HG03439 (cell line): ENCODE results near the gene OAT.

ENCODE experiments used
- ATAC-seq: cut with Tn5 transposase; IDR thresholded peaks from one replicate; pipeline ENCODE4 v1.9.1; 2021; ENCODE audit warnings: mild to moderate bottlenecking, moderate library complexity; ENCODE audit not compliant: unreplicated experiment

The OAT gene

DNA sequence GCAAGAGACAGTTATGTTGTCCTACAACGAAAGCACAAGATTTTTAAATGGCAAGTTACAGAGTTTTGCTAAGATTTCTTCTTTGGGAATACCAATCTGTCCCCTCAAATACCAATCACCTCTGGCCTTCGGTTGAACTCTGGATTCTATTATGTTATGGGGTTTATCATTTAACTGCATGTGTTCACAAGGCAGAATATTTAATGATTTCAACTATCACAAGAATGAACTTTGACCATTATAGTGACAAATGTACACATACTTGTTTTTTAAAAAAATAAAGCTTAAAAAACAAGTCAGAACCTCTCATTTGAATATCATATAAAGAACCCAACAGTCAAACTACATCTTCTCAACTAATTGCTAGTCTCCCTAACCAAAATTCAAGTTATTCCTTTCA is 11.3 kb downstream of the OAT start:
- ATAC-seq = no peak

DNA sequence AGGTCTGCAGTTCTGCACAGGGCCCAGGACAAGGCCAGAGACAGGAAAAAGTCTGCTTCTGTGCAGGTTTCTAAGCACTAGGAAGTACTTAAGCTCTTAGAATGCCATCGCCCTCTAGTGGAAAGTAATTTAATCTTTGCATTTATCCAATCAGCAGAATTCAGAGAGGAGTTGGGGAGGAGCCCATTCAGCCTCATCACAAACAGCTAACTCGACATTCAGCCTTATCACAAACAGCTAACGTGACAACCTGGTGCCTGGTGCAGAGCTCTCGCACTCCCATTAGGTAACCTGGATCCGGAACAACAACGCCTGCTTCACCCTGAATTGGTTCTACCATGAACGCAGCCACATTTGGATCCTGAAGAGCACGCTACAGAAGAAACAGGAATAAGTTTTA is 15.2 kb downstream of the OAT start:
- ATAC-seq = peak; percentile 93

DNA sequence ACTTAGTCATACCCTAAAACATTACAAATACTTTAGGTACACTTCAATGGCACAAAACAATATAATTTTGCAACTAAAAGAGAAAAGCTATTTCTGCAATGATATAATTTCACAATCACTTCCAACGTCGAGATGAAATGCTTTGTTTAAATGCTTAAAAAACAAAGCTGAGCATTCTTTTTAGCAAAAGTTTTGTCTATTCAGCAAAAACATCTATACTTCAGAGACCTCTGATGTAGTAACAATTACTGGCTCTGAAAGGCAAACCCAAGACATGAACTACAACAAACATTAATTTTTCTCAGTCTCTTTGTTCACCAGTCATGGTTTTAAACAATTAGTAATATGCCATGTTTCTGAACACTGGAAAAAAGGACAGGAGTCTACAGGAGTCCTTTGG is 16.4 kb downstream of the OAT start:
- ATAC-seq = no peak

DNA sequence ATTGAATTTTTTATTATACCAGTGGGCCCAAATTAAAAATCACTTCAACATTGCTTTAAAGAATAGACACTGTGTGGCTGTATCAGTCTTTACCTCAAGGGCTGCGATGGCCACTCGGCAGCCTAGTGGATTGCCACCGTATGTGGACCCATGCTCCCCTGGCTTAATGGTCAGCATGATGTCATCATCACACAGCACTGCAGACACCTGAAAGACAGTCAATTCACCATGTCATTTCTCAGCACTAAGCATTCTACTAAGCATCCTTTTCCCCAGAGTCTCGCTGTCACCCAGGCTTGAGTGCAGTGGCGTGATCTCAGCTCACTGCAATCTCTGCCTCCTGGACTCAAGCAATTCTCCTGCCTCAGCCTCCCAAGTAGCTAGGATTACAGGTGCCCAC is 17.1 kb downstream of the OAT start:
- no peak for ATAC-seq

DNA sequence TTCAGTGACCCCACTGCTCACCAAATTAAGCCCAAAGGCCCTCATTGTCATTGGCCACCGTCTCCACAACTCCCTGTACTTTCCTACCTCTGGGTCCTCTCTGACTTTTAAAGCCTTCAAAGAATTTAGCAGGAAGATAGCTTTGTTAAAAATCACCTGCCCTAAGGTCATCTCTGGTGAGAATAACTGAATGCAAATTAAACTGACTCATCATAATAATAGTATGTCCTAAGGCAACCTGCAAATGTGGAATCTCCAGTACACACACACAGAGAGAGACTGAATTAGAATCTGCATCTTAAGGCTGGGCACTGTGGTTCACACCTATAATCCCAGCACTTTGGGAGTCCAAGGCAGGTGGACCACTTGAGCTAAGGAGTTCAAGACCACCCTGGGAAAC is 24.1 kb downstream of the OAT start:
- ATAC-seq = no peak

DNA sequence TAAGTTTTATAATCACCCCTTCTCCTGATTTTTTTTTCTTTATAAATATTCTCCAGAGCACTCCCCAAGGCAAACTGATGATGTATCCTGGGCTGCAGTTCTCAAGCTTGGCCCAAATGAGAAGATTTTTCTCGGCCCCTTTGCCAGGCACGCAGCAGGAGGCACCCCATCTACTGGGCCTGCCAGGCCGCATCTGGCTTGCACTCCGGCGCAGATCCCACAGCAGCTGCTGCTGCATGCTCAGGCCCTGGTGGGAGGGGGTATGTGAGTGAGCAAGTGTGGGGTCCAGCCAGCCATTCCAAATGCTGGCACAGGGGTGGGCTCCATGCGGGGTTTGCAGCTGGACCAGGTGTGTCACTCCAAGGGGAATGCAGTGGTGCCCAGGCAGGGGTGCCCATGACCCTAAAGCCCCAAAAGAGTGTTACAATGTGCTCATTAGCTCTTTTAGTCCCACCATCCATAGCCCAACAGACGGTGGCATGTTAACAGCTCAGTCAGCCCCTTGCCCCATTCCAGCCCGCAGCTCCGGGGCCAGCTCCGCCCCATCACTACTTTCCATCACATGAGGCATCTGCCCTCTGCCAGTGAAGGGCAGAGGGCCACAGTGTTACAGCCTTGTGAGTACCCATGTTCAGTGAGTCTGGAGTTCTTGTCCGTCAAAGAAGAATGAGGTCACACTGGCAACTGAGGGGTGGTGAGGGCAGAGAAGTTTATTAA is 25.9 kb downstream of the OAT start:
- no peak for ATAC-seq

DNA sequence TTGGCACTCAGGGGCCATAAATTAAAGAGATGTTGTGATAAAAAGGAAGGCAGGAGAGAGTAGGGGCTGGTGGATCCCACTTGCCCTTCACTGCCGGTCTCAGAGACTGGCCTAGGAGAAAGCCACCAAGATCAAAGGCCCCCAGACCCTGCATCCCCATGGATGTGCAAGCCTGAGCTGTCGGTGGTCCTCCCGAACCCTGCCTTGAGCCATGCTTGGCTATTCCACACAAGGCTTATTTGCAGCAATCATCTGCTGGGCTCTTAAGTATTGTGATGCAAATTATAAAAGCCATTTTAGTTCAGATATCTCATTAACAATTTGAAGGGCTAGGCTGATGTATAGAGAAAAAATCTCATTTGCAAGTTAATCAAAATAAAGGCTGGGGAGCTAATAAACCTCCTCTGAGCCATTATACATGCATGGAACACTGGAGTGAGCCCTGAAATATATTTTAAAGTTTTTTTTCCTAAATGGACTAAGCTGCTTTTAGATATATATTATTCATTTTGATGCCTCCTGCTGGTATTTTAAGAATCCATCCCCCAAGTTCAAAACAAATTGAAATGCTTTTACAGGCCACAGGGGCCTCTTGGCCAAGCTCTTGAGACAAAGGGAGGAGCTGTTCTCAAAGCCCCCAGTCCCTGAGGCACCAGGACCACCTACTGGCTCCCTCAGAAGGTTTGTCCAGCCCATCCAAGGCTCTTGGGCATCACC is 28.1 kb downstream of the OAT start:
- no peak for ATAC-seq

DNA sequence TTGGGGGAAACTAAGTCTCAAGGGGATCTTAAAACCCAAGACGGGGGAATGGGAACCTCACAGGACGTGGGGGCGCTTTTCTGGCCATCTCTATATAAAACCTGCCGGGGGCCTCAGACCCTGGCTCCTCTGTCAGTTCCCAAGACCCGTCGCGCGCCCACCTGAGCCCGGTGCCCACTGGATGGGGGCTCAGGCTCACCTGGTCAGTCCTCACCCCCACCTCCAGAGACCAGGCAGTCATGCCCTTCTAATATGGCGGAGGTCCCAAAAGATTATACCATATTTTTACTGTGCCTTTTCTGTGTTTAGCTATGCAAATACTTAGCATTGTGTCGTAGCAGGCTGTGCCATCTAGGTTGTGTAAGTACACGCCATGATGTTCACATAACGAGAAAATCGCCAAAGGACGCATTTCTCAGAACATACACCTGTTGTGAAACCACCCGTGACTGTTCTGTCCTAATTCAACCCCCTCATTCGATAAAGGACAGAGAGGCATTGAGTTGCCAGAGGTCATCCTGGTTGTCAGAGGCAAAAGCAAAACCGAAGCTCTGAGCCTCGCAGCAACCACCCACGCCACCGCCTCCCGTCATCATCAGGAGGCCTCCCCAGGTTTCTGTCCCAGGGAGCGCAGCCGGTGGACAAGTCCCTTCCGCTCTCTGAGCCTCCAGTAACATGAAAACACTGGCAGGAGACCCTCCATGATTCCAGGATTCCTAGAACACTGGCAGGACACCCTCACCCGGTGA is 28.9 kb downstream of the OAT start:
- ATAC-seq = no peak

DNA sequence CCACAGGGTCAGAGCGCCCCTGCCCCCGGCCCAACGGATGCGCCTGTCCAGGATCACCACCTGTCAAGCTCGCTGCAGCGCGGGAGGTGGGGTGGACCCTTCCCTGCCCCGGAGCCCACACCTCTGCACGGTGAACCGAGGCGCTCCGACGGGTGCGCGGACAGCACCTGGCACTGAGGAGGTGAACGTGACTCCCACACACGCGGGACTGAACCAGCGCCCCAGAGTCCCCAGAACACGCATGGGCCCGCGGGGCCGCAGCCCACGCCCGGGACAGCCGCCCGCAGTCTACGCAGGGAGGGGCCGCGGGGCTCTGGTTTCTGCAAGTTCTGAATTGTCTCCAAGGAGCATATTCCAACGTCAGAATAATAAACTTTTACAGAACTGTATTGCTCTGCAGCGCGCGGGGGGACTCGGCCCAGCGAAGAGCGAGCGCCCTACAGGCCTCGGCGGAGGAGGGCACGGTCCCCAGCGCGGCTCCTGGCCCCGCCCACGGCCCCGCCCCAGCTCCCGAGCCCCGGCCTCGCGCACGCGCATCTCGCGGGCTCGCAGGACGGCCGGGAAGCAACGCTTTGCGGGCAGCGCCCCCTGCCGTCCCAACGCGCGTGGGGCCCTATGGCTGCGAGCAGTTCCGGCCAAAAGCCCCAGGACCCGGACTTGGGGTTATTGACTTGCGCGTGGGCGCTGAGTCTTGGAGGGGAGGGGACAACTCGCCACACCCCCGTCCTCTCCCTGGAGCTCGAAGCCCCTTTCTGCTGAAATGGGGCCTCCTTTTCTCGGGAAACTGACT is 29.7 kb downstream of the OAT start:
- peak; percentile 79 for ATAC-seq

DNA sequence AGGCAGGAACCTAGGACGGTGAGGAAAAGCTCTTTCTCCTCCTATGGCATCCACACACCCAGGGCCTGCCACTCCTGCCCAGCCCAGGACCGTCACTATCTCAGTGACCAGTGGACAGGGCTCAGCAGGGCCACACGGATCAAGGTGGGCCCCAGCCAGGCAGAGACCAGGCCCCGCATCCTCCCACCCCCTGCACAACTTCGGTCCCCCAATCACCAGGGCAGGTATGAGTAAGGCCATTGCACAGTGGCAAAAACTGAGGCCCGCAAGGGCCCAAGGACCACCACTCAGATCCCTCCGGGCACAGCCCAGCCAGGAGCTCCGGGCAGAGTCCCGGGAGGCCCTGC is 30.3 kb downstream of the OAT start:
- ATAC-seq = no peak

DNA sequence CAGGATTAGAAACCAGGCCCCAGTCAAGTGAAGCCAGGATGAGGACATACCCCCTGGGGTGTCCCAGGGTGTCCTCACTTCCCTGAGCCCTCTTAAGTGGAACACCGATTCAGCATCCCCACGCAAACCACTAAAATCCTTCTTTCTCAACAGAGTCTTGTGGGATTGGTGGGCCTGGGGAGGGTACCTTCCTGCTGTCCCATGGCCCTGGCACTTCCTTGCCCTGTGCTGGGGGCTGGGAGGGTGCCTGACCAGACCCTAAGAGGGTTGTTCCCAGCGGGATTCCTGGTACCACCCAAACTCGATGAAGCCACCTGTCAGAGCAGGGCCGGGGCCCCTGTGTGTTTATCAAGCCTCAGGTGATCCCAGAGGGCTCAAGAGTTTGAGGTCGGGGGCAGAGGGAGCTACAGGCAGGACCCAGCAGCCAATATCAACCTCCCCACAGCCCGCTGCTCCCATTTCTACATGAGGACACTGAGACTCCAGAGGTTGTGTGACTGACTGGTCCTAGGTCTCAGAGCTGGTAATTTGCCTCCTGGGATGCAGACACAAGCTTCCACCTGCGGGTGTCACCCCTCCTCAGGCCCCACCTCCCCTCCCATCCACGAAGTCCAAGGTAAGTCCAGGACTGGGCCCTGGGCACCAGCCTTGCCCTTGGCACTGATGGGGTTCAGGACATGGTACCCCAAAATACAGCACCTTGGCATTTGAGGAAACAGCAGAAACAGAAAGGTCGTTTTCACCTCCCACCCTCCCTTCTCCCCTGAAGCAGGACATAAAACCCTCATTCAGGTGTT is 31.4 kb downstream of the OAT start:
- ATAC-seq = no peak

DNA sequence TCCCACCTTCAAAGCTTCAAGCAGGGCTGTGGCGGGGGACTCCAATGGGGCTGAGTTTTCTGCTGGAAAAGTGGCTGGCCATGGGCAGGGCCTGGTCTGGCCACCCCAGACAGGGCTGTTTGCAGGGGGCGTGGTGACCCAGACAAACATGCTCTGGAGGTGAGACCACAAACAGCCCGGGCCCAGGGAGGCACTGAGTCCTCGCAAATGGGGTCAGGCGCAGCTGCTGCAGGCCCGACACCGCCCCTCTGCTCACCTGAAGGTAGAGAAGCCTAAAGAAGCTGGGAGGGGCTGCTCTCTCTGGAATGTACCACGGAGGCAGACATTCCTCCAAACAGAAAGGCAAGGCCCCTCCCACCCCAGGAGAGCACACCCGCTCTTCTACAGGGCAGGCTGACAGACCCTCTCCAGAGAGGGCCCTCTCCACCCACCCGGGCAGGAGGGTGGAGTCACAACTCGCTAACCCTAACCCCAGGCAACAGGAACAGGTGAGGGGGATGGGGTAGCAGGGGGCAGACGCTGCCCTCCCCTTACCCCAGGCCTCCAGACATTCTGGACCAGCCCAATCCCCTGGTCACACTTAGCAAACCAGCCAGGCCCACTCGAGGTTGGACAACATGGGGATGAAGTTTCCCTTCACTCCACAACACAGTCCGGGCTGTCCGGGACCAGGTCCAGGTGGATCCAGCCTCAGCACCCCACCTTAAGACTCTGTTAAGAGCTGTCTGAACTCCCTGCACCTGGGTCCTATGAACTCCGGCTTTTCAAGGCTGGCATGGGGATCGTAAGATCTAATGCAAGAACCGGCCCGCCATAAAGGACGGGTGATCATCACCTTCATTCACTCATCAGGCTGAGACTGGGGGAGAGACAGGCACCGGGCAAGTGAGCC is 32.3 kb downstream of the OAT start:
- no peak for ATAC-seq

DNA sequence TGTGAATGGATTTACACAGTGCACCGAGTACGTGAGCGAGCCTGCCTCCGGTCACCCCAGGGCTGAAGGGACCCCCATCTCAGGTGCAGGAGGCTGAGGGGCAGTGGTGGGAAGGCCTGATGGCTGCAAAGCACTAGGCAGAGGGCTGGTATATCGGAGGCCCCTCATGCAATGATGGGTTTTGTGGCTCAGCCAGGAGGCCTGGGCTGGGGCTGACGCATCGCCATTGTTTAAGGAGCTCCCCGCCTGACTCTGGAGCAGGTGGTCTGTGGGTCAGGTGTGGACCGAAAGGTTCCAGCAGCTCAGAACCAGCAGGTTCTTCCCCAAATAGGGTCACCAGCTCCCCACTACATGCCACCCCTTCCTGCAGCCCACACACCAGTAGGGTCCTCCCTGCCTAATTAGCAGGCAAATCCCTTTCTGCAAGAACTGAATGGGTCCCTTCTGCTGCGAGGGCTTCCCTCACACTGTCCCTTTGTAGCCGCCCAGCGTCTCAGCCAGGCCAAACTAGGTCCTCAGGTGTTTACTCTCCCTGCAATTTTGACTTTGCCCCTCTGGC is 33.0 kb downstream of the OAT start:
- ATAC-seq = no peak

DNA sequence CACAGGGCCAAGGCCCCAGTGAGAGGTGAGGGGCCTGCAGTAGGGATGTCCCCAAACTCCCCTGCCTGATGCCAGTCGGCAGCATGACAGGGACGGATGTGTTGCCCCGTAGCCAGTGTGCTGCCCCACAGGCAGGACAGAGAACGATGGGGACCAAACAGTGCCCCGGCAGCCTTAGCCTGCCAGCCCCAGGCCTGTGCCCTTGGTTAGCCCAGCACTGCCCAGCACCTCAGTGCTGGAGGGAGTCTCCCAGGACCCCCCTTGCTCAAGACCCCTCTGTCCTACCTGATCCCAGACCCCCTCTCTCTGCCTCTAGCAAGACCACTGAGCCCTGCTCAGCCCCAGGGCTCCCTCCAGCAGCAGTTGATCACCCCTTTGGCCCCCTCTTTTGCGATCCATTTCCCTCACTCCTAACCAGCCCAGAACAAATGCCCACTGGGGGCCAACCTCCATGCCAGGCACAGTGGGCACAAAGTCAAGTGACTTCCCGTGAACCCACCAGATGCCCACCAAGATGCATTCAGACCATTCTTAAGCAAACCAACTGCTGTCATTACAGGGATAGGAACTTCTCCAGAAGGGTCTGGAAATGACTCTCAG is 34.0 kb downstream of the OAT start:
- ATAC-seq = no peak

DNA sequence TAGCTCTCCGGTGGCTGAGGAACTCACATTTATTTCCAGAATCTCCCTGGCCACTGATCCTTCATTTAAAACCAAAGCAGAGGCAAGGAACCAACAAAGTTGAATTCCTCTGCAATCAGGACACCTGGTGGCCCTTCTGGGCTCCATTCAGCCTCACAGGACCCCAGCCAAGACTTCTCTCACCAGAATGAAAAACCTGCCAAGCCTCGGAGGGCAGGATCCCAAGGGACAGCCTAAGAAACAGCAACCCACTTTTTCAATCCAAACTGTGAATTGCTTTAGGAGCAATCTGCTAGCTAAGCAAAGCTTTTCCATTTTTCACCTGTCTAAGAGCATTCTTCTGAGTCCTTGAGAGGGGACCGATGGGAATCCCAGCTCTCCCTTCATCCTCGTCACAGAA is 34.6 kb downstream of the OAT start:
- ATAC-seq = no peak

DNA sequence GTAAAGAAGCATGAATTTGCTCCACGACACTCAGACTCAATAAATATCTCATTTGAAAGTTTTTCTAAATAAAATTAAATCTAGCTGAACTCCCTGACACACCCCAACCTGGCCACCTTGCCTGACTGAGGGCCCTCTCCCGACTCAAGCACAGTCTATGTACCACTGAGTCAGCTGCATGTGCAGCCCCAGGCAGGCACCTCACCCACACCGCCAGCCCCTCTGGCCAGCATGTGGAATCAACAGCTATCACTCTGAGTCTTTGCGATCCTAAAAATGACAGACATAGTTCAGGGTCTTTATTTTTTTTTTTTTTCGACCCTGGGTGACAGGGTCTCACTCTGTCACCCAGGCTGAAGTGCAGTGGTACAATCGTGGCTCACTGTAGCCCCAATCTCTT is 35.2 kb downstream of the OAT start:
- no peak for ATAC-seq

DNA sequence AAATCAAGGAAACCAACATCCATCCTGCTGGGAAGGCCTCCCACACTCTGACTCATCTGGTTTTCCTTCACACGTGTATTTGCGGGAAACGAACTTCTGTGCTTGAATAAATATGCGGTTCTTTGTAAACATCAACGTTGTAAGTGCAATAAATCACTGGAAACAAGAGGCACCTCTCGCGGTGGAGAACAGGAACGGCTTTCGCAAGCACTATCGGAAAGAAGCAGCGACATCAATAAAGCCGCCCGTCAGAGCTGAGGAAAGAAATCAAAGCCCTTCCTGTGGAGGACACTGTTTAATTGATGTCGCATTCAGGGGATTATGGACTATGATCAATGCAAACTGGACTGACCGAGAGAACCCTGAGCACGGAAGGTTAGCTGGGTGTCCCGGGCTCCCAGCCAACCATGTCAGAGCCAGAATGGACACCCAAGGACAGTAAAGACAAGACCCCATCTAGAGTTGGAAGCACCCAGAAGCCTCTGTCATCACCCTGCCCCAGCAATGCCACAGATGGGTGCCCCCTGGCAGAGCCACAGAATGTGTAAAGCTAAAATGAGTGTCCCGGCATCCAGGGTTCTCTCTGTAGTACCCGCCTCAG is 37.6 kb downstream of the OAT start:
- no peak for ATAC-seq

DNA sequence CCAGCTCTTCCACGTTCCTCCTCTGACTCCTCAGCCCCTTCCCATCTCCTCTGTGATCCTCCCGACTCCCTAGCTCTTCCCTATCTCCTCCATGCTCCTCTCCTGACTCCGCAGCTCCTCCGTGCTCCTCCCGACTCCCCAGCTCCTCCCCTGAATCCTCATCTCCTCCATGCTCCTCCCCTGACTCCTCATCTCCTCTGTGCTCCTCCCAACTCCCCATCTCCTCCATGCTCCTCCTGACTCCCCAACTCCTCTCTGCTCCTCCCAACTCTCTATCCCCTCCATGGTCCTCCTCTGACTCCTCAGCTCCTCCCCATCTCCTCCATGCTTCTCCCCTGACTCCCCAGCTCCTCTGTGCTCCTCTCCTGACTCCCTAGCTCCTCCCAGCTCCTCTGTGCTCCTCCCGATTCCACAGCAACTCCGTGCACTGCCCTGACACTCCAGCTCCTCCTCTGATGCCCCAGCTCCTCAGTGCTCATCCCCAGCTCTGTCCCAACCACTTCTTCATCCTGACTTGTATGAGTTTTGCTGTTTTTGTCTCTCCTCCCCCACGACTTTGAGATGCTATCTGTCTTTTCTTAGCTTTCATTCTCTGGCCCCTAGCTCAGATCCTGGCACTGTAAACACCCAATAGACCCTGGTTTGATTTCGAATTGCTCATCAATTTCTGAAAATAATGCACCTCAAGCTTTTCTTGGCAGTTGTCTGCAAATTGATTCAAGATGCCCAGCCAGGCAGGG is 38.3 kb downstream of the OAT start:
- ATAC-seq = no peak
